Right lobe of liver (tissue), 6 donors: Measurements from ENCODE around the gene RNU2-63P. TPM values are rescaled to one million over a fixed set of nuclear protein-coding genes. Genes with fewer than 3 reads are reported as not detected.
"Not testable (repeated sequence)": the region's sequence is repeated elsewhere in the genome, so short reads cannot be mapped to it uniquely, and the experiment has no call there.

Experiments used
- ATAC-seq, 4 donors: fragments of 200-7000 bp; cut with Tn5 transposase; one replicate each; pipeline ENCODE4 v1.9.1; 2020; ENCODE audit warnings: mild to moderate bottlenecking in 4 of 4, moderate library complexity in 4 of 4
- DNase-seq, 3 donors: peaks; one replicate each; pipeline ENCODE4 v3.0.0-alpha.2; 2020
- H3K27ac ChIP-seq, 3 donors: fragments of 200-600 bp; one replicate each; pipeline ENCODE4 v1.8.0; 2022
- H3K27me3 ChIP-seq, 2 donors: fragments of 200-600 bp; one replicate each; pipeline ENCODE4 v1.8.0; 2022
- H3K36me3 ChIP-seq, 4 donors: fragments of 200-600 bp; sonication (generic) in 1 of 4; one replicate each; pipeline versions ENCODE4 v1.5.1 to v1.8.0; 2017 to 2022; ENCODE audit warnings: control low read depth in 1 of 4
- H3K4me1 ChIP-seq, 4 donors: fragments of 200-600 bp; sonication (generic) in 1 of 4; one replicate each; pipeline versions ENCODE4 v1.5.1 to v1.8.0; 2017 to 2022; ENCODE audit warnings: control low read depth in 1 of 4
- H3K4me3 ChIP-seq, 3 donors: fragments of 200-600 bp; one replicate each; pipeline ENCODE4 v1.8.0; 2022
- H3K9me3 ChIP-seq, 4 donors: fragments of 200-600 bp; sonication (generic) in 1 of 4; one replicate each; pipeline versions ENCODE4 v1.5.1 to v1.8.0; 2017 to 2022; ENCODE audit warnings: control low read depth in 1 of 4
- WGBS: methylation state at CpG from one replicate; pipeline ENCODE4 v1.1.6; 2018; ENCODE audit warnings: low coverage, low lambda C conversion rate; ENCODE audit not compliant: insufficient coverage; ENCODE audit errors: missing lambda C conversion rate; 5-methylcytosine and 5-hydroxymethylcytosine counted together
- intact Hi-C, 2 donors: fragments of 100-400 bp; cut with DNase I; formaldehyde crosslinking; loops; one replicate each; pipeline versions ENCODE4 v1.11.2 to v1.14.1; 2022
- small RNA-seq, 2 experiments: library from RNA; depleted of rRNA; stranded (forward); fragments of <200 nt; gene quantifications; one replicate each; pipeline ENCODE3, GENCODE V24; 2016
- total RNA-seq, 6 experiments: library from RNA; depleted of rRNA in 2 of 6; stranded (reverse); fragments of >200 nt in 2 of 6; fragmentation: NEBNext Ultra II Directional in 3 of 6; extraction: Animal tissue kit (Norgen Biotek cat#: 25700) in 3 of 6; gene quantifications; one replicate each; pipeline versions ENCODE4 v1.1.0 to v1.2.4, GENCODE V29; 2016 to 2023
- donor health status: DM: no; HTN: yes; CAD: no.
- donor health status: DM: no; HTN: no; CAD: no.
- donor health status: DM: no; HTN: no; CAD: no.
- donor health status: DM: no; HTN: yes; CAD: no.
- donor health status: DM: no; HTN: yes; CAD: no.

RNU2-63P gene
- total RNA-seq, 6 experiments from 2014 or later, result 2.0 to 4.2 (median 2.6) TPM; not detected in 3

DNA sequence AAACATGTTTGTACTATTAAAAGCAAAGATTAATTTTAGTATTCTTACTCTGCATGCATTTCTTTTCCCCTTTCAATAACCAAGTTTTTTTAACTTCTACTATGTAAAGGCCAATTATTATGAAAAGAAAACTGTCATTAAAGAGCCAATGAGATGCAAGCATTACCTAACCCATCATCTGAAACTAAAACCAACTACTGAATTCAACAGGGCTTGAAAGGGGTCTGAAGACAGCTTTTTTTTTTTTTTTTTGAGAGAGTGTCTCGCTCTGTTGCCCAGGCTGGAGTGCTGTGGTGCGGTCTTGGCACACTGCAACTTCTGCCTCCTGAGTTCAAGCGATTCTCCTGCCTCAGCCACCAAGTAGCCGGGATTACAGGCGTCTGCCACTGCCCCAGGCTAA is 30.4 kb downstream of the RNU2-63P start:
- H3K27me3 ChIP-seq, H3K9me3 ChIP-seq, H3K27ac ChIP-seq, intact Hi-C loops, H3K36me3 ChIP-seq, H3K4me1 ChIP-seq, ATAC-seq, DNase-seq, H3K4me3 ChIP-seq: not testable (repeated sequence)
- no CpG with 5 or more reads among the region's 5 CpGs for WGBS

DNA sequence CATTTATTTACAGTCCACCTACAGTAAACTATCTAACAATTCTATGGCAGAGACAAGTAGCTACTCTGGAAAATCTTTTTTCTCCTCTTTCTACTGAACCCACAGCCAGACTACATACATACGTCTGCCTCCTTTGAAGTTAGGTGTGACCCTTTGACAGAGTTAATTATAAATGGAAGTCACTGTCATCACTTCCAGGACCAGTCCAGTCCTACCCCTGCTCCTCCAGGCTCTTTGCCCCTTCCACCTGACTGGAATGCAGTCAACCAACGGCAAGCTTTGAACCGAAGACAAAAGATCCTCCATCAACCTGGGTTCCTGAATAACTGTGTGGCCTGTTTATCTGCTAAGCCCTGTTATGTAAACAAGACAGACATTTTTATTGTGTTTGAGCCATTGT is 35.2 kb downstream of the RNU2-63P start:
- H3K27ac ChIP-seq, H3K4me3 ChIP-seq, H3K4me1 ChIP-seq, H3K9me3 ChIP-seq, intact Hi-C loops, ATAC-seq, H3K27me3 ChIP-seq, DNase-seq, H3K36me3 ChIP-seq: not testable (repeated sequence)
- no CpG with 5 or more reads among the region's 3 CpGs for WGBS

DNA sequence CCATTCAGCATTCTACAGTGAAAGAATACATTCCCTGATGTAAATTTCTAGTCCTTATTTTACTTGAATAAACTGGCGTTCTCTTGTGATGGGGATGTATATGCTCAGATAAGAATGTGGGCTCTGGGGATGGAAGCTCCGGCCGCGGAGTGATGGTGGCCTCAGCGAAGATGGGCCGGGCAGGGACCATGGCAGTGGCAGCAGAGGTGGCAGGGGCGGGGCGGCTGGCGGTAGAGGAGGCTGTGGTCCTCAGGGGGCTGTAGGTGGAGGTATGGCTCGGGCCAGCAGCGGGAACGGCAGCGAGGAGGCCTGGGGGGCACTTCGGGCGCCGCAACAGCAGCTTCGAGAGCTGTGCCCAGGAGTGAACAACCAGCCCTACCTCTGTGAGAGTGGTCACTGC is 44.0 kb downstream of the RNU2-63P start:
- H3K4me1 ChIP-seq, H3K27me3 ChIP-seq, DNase-seq, H3K4me3 ChIP-seq, intact Hi-C loops, H3K36me3 ChIP-seq, H3K9me3 ChIP-seq, H3K27ac ChIP-seq: not testable (repeated sequence)
- ATAC-seq, result peak in 2 of 4 donors; percentile 48 to 52
- no CpG with 5 or more reads among the region's 17 CpGs for WGBS

Small RNAs within 50 kb of the gene (small RNA-seq; reads per million reads assigned to genes)
- gene RNU2-63P, result 0.10 to 0.13 reads per million in 2 experiments

Other genes with a start within 250 kb of the RNU2-63P start
- 1 to 10 TPM in 4 of 6 experiments, under 1 TPM in 2; 0.44 to 4.1 (median 1.2) TPM for gene RGPD2, start 190.8 kb downstream of the RNU2-63P start, total RNA-seq
- gene KRCC1, start 39.2 kb upstream of the RNU2-63P start, total RNA-seq, result 10 to 100 TPM in 5 of 6 experiments, 1 to 10 TPM in 1; 9.3 to 17.1 (median 11.5) TPM
- not detected for gene SMYD1, start 51.3 kb upstream of the RNU2-63P start, total RNA-seq
- 1,000 to 10,000 TPM in 3 of 6 experiments, 100 to 1,000 TPM in 3; 326 to 1,933 (median 908) TPM for gene FABP1, start 111.5 kb upstream of the RNU2-63P start, total RNA-seq
- 10 to 100 TPM; 21.2 to 69.9 (median 29.7) TPM for gene THNSL2, start 153.8 kb upstream of the RNU2-63P start, total RNA-seq